ENCODE measurements around the gene CISD3.

DNA sequence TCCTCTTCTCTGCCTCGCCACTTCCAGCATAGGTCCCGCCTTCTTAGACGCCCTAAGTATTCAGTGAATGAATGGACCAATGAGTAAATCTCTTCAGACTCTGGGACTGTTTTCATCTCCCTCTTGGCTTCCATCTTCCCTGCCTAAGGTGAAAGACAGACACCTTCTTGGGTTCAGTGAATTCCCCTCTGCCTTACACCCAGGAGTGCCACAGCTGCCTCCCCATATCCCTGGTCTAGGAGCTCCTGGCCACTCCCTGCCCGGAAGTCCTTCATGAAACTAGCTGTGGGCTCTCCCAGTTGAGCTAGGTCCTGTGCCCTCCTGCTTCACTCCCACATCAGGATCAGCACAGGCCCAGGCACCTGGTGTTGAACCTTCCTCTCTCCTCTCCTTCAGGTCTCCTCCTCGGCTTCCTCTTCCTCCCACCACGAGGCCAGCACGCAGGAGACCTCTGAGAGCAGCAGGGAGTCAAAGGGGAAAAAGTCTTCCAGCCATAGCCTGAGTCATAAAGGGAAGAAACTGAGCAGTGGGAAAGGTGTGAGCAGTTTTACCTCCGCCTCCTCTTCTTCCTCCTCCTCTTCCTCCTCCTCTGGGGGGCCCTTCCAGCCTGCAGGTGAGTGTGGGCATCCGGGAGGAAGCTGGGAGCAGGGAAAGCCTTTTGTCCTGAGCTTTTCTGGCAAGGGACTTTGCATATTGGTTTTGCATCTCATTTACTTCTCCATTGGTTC, 14.8 kb upstream of the CISD3 start:
- TF ChIP-seq, protein P1, sequence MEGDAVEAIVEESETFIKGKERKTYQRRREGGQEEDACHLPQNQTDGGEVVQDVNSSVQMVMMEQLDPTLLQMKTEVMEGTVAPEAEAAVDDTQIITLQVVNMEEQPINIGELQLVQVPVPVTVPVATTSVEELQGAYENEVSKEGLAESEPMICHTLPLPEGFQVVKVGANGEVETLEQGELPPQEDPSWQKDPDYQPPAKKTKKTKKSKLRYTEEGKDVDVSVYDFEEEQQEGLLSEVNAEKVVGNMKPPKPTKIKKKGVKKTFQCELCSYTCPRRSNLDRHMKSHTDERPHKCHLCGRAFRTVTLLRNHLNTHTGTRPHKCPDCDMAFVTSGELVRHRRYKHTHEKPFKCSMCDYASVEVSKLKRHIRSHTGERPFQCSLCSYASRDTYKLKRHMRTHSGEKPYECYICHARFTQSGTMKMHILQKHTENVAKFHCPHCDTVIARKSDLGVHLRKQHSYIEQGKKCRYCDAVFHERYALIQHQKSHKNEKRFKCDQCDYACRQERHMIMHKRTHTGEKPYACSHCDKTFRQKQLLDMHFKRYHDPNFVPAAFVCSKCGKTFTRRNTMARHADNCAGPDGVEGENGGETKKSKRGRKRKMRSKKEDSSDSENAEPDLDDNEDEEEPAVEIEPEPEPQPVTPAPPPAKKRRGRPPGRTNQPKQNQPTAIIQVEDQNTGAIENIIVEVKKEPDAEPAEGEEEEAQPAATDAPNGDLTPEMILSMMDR (IDR thresholded peaks at IDR 0.05) = no peak
- no peak for TF ChIP-seq POLR2A (IDR thresholded peaks at IDR 0.05)
- no peak for TF ChIP-seq EP300 (IDR thresholded peaks at IDR 0.05)
- TF ChIP-seq POLR2AphosphoS5 (IDR thresholded peaks at IDR 0.05) = no peak
